Measurements from ENCODE around the gene NOX3.

GRCh38 chr6:155432293-155432692 lies 23.3 kb downstream of the NOX3 start:
- TF ChIP-seq EZH2 (IDR thresholded peaks at IDR 0.05; ENCODE audit: insufficient read depth, poor library complexity, severe bottlenecking) (no peak), EZH2phosphoT487 (IDR thresholded peaks at IDR 0.05; ENCODE audit: insufficient read depth, low read depth) (no peak)

Measured in GM23248 (cell line).